Panc1 (cell line): ENCODE data around the gene STXBP4. TPM values are rescaled to one million over a fixed set of nuclear protein-coding genes. Genes with fewer than 3 reads are reported as not detected.

Source experiments
- ATAC-seq: fragments of 200-7000 bp; cut with Tn5 transposase; 2 replicates; pipeline ENCODE4 v1.9.1; 2020; ENCODE audit warnings: mild to moderate bottlenecking, moderate library complexity
- BruUV-seq: library from RNA; stranded (reverse); fragments of 400-500 nt; replicated peaks from 2 replicates; lab custom pipeline; 2021; lab: Mats Ljungman, UMichigan
- CTCF ChIA-PET: fragments of 300-600 bp; sonication (Branson Sonifier 250); formaldehyde crosslinking; loops from one replicate; lab custom pipeline; 2022; ENCODE audit warnings: antibody characterized with exemption; lab: Charles Lee
- POLR2A ChIA-PET: fragments of 300-600 bp; sonication (Branson Sonifier 250); formaldehyde crosslinking; loops from one replicate; lab custom pipeline; 2022; ENCODE audit warnings: antibody characterized with exemption; lab: Charles Lee
- DNase-seq: peaks from one replicate; pipeline ENCODE4 v3.0.0-alpha.2; 2010; ENCODE audit warnings: low read depth, low spot score
- H3K27ac ChIP-seq: 2 replicates; pipeline ENCODE4 v1.5.1; 2011; ENCODE audit warnings: mild to moderate bottlenecking, low read length, inconsistent platforms
- H3K27me3 ChIP-seq: fragments of 200-500 bp; sonication (Bioruptor generic); 2 replicates; pipeline ENCODE4 v1.6.0; 2014; ENCODE audit warnings: low read length, inconsistent platforms; ENCODE audit not compliant: control insufficient read depth, insufficient read depth
- H3K36me3 ChIP-seq: fragments of 200-500 bp; sonication (Bioruptor generic); 2 replicates; pipeline ENCODE4 v1.5.1; 2014; ENCODE audit warnings: inconsistent platforms, mild to moderate bottlenecking, low read length, moderate library complexity; ENCODE audit not compliant: control insufficient read depth, insufficient read depth
- H3K4me1 ChIP-seq: 2 replicates; pipeline ENCODE4 v1.5.1; 2011; ENCODE audit warnings: inconsistent platforms, mild to moderate bottlenecking, low read length, moderate library complexity; ENCODE audit not compliant: control insufficient read depth, insufficient read depth
- H3K4me3 ChIP-seq, 2 experiments: 2 replicates each; pipeline ENCODE4 v1.5.1; 2011 to 2012; ENCODE audit warnings: low read depth in 2 of 2, low read length in 2 of 2, mild to moderate bottlenecking in 2 of 2, inconsistent platforms in 1 of 2, moderate library complexity in 1 of 2
- H3K9me3 ChIP-seq: fragments of 200-500 bp; sonication (Bioruptor generic); 2 replicates; pipeline ENCODE4 v1.5.1; 2014; ENCODE audit warnings: low read depth, mild to moderate bottlenecking, inconsistent platforms, low read length, moderate library complexity; ENCODE audit not compliant: control insufficient read depth, insufficient read depth
- POLR2AphosphoS5 ChIP-seq: IDR thresholded peaks from 2 replicates; pipeline ENCODE4 v1.6.1; 2012; ENCODE audit warnings: mild to moderate bottlenecking, low read depth, low read length, moderate library complexity
- SIN3A ChIP-seq: IDR thresholded peaks from 2 replicates; pipeline ENCODE4 v1.6.1; 2012; ENCODE audit warnings: low read depth, mild to moderate bottlenecking, low read length, moderate library complexity, borderline replicate concordance; ENCODE audit not compliant: insufficient read depth
- TCF7L2 ChIP-seq: IDR thresholded peaks from 2 replicates; pipeline ENCODE4 v1.6.1; 2011; ENCODE audit warnings: mild to moderate bottlenecking, low read depth, low read length, inconsistent platforms
- in situ Hi-C: cut with HindIII; loops from 2 replicates; pipeline ENCODE4 v1.10.0; 2016; ENCODE audit warnings: low sequenced_read_pairs, low pct_unique_long_range_greater_than_20kb
- intact Hi-C: fragments of 100-400 bp; cut with micrococcal nuclease; formaldehyde crosslinking; loops from one replicate; pipeline ENCODE4 v1.10.0; 2022; ENCODE audit not compliant: unreplicated experiment
- total RNA-seq: library from RNA; stranded (reverse); gene quantifications from one replicate; pipeline ENCODE4 v1.2.1, GENCODE V29; 2021; ENCODE audit not compliant: unreplicated experiment
- TF ChIP-seq, protein P1 (sequence below), 2 experiments: IDR thresholded peaks; 2 replicates each; pipeline ENCODE4 v1.6.1; 2011 to 2012; ENCODE audit warnings: low read depth in 2 of 2, control low read depth in 1 of 2, low read length in 1 of 2, mild to moderate bottlenecking in 1 of 2, moderate library complexity in 1 of 2; ENCODE audit not compliant: insufficient read depth in 1 of 2
- TF ChIP-seq, protein P2 (sequence below): fragments of 450-650 bp; IDR thresholded peaks from 2 replicates; pipeline ENCODE4 v1.5.1; 2017; ENCODE audit warnings: mild to moderate bottlenecking

Gene STXBP4
- total RNA-seq, 1 experiment from 2014 or later: 12.8 TPM

DNA sequence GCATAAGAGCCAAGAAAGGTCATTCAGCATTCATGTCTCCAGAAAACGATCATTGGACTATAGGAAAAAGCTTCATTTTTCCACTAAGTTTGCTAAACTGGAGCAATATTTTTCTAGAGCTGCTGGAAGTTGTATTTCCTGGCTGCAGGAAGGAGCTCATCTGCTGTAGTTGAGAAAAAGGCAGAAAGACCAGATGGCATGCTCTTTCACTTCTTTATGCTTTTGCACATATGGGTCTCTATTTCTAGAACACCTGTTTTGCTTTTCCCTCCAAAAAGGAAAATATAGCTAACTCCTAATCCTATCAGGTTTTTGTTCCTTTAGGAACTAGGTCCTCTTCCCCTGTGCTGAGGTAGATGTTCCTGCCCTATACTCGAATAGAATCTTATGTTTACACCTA, 234.3 kb downstream of the STXBP4 start:
- in situ Hi-C loops: no loop called here
- CTCF ChIA-PET: no interaction called here

DNA sequence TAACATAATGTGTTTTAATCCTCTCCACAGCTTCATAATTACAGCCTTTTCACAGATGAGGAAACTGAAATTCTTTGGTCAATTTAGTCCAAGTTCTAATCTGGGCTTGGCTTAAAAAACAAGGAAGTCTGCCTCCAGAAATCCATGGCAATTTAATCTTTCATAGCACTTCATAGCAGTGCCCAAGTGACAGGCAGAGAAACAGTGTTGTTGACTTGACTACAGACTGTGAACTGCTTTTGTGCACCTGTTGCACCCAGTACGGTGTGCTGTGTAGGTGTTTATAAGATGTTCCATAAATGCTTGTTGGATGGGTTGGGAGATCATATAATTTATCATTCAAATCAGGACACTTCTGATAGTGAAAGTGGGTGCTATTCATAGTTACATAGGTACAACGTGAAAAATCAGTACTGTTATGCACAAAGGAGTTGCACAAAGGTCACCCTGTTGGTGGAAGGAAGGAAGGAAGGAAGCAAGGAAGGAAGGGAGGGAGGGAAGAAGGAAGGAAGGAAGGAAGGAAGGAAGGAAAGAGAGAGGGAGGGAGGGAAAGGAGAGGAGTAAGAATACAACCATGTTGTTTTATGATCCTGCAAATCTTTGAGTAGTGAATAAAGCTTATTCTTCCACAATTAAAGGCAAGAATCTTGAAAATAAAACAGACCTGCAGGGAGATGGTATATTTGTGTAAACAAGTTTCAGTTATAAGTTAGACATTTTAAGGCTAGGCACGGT, 239.7 kb downstream of the STXBP4 start:
- H3K9me3 ChIP-seq: no peaks in the 10 kb centered on the region
- intact Hi-C loops (no loop called here), in situ Hi-C loops (no loop called here)
- POLR2A ChIA-PET: no interaction called here
- CTCF ChIA-PET: no interaction called here
- H3K4me1 ChIP-seq: no peaks in the 10 kb centered on the region
- no peak overlapping the region for H3K27ac ChIP-seq
- no peak overlapping the region for H3K4me3 ChIP-seq
- TF ChIP-seq SIN3A (no peak), TCF7L2 (no peak), POLR2AphosphoS5 (no peak)
- TF ChIP-seq, protein P1, sequence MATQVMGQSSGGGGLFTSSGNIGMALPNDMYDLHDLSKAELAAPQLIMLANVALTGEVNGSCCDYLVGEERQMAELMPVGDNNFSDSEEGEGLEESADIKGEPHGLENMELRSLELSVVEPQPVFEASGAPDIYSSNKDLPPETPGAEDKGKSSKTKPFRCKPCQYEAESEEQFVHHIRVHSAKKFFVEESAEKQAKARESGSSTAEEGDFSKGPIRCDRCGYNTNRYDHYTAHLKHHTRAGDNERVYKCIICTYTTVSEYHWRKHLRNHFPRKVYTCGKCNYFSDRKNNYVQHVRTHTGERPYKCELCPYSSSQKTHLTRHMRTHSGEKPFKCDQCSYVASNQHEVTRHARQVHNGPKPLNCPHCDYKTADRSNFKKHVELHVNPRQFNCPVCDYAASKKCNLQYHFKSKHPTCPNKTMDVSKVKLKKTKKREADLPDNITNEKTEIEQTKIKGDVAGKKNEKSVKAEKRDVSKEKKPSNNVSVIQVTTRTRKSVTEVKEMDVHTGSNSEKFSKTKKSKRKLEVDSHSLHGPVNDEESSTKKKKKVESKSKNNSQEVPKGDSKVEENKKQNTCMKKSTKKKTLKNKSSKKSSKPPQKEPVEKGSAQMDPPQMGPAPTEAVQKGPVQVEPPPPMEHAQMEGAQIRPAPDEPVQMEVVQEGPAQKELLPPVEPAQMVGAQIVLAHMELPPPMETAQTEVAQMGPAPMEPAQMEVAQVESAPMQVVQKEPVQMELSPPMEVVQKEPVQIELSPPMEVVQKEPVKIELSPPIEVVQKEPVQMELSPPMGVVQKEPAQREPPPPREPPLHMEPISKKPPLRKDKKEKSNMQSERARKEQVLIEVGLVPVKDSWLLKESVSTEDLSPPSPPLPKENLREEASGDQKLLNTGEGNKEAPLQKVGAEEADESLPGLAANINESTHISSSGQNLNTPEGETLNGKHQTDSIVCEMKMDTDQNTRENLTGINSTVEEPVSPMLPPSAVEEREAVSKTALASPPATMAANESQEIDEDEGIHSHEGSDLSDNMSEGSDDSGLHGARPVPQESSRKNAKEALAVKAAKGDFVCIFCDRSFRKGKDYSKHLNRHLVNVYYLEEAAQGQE (IDR thresholded peaks at IDR 0.05; ENCODE audit: insufficient read depth in 1 of 2, low read depth in 2 of 2, low read length in 1 of 2): no peak
- TF ChIP-seq, protein P2, sequence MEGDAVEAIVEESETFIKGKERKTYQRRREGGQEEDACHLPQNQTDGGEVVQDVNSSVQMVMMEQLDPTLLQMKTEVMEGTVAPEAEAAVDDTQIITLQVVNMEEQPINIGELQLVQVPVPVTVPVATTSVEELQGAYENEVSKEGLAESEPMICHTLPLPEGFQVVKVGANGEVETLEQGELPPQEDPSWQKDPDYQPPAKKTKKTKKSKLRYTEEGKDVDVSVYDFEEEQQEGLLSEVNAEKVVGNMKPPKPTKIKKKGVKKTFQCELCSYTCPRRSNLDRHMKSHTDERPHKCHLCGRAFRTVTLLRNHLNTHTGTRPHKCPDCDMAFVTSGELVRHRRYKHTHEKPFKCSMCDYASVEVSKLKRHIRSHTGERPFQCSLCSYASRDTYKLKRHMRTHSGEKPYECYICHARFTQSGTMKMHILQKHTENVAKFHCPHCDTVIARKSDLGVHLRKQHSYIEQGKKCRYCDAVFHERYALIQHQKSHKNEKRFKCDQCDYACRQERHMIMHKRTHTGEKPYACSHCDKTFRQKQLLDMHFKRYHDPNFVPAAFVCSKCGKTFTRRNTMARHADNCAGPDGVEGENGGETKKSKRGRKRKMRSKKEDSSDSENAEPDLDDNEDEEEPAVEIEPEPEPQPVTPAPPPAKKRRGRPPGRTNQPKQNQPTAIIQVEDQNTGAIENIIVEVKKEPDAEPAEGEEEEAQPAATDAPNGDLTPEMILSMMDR: no peak
- no peaks in the 10 kb centered on the region for H3K36me3 ChIP-seq
- no peaks in the 10 kb centered on the region for H3K27me3 ChIP-seq
- no peak for ATAC-seq
- no peak for DNase-seq
- no TSS peak for BruUV-seq

More for the DNA sequence above, 234.3 kb downstream of the STXBP4 start:
- DNase-seq (no peak), ATAC-seq (no peak)
- TF ChIP-seq, protein P2: no peak
- intact Hi-C loops: no loop called here
- Histone ChIP-seq H3K36me3 (no peaks in the 10 kb centered on the region), H3K27me3 (no peaks in the 10 kb centered on the region; the same call in 1 of the 2 replicates), H3K4me1 (no peaks in the 10 kb centered on the region), H3K9me3 (no peaks in the 10 kb centered on the region), H3K4me3 (no peak overlapping the region), H3K27ac (no peak overlapping the region)
- POLR2A ChIA-PET: no interaction called here
- no TSS peak for BruUV-seq
